Left forelimb (tissue), 1 donor: ENCODE results near the gene ALDH1A2.
A peak's percentile ranks its signal among the peaks of the same experiment; 100 is the strongest.
"Not testable (repeated sequence)": the region's sequence is repeated elsewhere in the genome, so short reads cannot be mapped to it uniquely, and the experiment has no call there.

Experiments used
- DNase-seq: peaks from one replicate; pipeline ENCODE4 v3.0.0-alpha.2; 2018; ENCODE audit warnings: low spot score

The ALDH1A2 gene

DNA sequence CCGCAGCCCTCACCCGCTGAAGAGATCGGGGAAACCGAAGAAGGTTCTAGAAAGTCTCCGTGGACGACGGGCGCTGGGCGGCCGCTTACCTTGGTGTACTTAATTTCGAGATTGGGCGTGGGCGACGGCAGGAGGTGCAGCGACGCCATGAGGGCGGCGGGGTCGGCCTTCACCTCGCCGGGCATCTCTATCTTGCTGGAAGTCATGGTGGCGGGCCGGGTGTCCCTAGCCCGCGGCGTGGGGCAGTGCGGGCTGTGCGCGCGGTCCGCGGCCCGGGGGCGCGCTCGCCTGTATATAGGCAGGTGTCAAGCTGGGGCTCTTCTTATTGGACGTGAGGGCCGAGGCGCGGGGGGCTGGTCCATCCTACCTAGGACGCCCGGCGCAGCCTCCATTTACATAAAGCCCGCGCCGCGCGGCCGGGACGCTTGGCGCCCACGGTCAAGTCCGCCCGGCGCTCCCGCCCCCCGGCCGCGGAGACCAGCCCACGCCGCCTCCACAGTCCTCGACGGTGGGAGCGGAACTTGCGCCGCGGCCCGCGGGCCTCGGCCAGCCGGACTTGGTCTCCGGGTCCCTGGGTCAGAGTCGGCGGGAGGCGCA is at the start of gene ALDH1A2:
Gene ALDH1A2, minus strand, starts transcription at position 267 of the 597 bp plus-strand sequence. Its CDS starts 61 bp downstream, at position 206.
- peak; percentile 65 for DNase-seq

DNA sequence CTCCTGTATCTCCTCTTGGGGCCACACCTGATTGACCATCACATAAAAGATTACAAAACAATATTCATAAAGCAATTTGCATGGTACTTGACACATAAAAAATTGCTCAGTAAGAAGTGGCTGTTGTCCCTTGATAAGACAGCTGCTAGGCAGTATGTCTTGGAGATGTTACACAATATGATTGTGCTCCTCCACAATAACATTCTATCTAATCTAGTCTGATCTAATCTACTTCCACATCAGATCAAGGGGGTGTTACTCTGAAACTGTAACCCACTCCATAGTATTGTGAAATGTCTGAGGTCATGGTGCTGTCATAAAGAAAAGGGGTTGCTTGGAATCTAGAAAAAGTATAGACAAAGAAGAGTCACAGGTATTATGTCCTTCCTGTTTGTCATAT is 49.3 kb upstream of the ALDH1A2 start:
- DNase-seq = no peak

DNA sequence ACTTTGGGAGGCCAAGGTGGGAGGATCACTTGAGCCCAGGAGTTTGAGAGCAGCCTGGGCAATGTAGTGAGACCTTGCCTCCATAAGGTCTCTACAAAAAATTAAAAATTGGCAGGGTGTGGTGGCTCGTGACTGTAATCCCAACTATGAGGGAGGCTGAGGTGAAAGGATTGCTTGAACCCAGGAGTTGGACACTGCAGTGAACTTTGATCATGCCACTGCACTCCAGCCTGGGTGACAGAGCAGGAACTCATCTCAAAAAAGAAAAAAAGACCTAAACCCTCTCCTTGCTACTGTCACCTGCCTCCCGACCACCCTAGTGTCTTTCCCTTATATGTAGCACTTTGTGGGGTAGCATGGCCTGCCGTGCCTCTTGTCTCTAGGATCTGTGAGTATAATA is 48.9 kb upstream of the ALDH1A2 start:
- DNase-seq = no peak

DNA sequence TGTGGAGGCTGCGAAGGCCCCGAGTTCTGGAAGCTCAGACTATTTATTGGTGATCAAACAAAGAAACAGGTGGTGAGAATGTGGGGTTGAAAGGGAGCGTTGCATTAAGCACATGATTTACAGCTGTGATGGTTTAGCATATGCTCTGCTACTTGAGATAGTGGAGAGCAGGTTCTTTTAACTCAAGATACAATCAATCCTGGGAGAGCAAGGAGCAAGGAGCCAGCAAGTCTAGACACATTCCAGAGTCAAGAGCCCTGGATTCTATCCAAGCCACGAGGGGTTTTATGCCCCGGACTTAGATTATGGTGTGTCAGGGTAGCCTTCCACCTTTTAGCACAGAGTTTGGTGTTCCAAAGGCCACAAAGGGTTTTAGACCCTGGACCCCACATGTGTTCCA is 47.8 kb upstream of the ALDH1A2 start:
- DNase-seq = not testable (repeated sequence)

DNA sequence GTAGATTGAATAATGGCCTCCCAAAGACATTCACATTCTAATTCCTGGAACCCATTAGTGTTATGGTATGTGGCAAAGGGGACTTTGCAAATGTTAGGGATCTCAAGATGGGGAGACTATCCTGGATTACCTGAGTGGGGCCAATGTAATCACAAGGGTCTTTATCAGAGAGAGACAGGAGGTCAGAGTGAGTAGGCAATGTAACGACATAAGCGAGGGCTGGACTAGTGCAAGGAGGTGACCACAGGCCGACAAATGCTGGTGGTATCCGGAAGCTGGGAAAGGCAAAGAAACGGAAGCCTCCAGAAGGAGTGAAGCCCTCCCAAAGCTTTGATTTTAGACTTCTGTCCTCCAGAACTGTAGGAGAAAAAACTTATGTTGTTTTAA is 46.2 kb upstream of the ALDH1A2 start:
- DNase-seq = no peak

DNA sequence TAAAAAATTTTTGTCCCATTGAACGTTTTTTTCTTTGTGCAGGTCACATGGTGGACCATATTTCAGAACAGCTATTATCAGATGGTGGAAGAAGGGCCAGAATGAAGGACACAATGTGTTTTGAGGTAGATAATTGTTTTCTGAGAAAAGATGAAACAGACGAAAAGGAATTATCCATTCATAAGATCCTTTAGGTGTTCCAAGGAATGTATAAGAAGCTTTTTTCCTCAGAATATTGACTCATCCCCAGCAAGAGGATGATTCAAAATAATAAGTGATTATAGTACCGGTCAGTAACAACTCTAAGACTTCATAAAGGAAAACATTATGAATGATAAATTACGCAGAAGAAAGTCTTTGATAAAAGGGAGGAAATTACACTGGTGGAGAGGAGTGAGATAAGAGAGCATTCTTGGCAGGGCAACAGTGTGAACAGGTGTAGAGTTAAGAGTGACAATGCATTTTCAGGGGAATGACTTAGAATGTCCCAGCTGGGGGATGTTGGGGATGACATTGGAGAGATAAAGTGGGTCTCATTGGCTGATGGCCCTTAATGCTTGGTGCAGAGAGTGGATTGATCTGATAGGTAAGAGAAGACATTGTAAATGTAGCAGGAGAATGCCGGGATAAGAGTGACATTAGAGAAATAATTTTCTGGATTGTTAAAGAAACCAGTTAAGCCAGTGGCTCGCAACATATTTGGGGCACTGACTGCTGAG is 45.6 kb upstream of the ALDH1A2 start:
- no peak for DNase-seq

DNA sequence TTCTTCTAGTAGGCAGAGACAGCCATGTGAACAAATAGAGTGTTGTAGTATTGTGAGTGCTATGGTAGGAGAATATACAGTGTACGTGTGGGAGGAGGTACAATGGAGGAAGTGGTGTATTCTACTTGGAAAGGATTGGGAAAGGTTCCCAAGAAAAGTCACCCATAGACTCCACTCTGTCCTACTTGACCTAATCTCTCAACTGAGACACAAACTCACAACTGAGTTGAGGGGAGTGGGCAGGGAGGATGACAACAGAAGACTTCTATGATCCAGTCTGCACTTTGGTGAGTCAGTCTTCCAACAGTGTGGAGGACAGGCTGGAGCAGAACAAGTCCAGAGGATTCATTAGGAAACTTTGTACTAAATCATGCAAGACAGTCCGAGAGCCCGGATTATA is 43.9 kb upstream of the ALDH1A2 start:
- DNase-seq = no peak

DNA sequence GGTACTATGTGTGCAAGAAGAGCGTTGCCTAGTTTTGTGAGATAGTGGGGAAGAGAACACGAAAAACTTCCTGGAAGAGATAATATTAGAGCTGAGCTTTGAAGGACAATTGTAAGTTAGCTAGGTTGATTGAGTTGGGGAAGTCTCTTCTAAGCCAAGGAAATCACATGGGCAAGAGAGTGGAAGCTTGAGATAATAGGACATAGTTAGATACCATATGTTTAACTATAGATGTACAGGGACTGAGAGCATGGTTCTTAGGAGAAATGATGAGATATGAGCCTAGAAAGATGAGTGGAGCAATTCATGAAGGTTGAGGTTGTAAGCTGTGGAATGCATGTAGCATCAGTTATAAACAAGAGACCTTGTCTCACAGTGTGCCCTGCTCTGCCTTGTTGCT is 42.6 kb upstream of the ALDH1A2 start:
- DNase-seq = no peak

DNA sequence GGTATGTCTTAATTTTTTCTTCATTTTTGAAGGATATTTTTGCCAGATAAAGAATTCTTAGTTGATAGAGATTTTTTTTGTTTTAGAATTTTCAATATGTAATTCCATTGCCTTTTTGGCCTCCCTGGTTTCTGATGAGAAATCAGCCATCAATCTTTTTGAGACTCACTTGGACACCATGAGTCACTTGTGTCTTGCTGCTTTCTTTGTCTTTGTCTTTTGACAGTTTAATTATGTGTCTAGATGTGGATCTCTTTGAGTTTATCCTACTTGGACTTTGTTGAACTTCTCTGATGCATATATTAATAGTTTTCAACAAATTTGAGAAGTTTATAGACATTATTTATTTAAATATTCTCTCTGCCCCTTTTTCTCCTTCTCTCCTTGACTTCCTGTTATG is 38.0 kb upstream of the ALDH1A2 start:
- no peak for DNase-seq

DNA sequence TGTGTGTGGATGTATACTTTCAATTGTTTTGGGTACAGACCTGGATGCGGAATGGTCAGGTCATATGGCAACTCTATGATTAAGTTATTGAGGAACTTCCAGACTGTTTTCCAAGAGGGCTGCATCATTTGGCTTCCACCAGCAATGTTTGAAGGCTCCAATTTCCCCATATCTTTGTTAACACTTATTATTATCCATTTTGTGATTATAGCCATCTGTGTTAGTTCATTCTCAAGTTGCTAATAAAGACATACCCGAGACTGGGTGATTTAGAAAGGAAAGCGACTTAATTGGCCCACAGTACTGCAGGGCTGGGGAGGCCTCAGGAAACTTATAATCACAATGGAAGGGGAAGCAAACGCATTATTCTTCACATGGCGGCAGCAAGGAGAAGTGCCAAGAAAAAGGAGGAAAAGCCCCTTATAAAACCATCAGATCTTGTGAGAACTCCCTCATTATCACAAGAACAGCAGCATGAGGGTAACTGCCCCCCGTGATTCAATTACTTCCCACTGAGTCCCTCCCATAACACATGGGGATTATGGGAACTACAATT is 31.1 kb upstream of the ALDH1A2 start:
- no peak for DNase-seq

DNA sequence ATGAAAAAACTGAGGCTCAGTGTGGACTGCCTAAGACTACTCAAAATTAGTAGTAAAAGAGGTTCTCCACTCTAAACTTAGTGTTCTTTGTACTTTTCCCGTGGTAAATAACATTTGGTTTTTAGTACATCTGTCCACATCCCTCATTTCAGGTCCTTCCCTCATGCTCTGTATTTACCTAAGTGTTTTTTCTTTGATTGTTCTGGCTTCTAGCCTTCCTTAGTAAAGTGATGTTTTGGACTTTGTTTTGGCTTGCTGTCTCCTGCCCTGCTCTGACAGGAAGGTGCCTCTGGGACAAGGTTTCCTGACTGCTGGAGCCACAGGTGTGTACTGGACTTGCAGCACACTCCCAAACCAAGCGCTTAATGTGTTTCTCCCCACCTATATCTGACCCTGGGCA is 29.9 kb upstream of the ALDH1A2 start:
- no peak for DNase-seq

DNA sequence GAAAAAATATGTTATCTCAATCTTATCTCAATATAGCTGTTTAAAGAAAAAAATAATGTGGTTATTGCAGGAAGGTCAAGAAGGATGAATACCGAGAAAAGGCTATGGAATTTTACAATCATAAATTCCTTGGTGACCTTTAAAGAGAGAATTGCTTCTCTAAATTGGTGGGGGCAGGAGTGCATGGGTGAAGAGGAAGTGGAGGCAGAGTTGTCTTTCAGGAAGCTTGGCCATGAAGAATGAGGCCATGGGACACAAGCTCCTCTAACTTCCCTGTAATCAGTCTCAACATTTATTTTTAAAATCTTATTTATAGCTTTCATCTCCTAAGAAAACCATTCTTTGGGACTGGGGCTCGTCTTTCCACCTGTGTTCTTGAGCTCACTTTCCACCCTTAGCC is 22.4 kb upstream of the ALDH1A2 start:
- no peak for DNase-seq

DNA sequence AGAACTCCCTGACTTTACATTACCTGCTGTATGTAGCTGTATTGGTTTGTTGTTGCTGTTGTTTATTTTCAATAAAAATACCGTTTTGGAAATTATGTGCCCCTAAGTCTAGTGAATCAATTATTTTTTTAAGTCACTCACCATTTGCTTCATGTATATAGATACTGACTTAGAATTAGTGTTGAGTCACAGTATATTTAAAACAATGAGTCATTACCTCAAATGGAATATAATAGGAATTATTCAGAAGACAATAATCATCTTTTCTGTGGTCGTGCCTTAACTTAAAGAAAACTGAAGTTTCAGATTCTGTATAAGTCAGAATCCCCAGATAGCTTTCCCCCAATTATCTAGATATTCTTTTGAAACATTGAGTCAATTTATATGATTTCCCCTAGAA is 21.0 kb upstream of the ALDH1A2 start:
- no peak for DNase-seq

DNA sequence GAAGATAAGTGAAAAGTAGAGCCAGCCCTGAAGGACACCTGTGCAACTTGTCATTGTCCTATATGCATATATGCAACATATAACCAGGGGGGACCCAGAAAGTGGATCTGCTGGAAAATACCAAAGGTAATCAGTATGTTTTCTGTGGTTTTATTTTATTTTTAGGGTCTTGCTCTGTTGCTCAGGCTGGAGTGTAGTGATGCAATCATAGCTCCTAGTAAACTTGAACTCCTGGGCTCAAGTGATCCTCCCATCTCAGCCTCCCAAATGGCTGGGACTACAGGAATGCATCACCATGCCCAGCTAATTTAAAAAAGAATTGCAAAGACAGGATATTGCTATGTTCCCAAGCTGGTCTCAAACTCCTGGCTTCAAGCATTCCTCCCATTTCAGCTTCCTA is 18.0 kb upstream of the ALDH1A2 start:
- no peak for DNase-seq

DNA sequence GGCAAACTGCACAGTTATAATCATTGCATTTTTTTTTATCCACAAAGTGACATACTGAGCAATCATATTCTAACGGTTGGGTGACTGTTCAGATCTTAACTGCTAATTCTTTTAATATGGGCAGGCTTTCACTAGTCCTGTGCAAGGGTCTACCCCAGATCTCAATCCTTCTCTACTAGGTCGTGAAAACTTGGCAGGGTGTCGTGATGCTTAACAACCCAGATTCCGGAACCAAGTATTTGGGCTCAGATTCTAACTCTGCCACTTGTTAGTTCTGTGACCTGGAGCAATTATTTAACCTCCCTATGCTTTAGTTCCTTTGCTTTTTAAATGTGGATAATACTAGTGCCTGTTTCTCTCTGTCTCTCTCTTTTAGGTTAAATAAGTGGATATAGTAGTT is 16.4 kb upstream of the ALDH1A2 start:
- DNase-seq = no peak

DNA sequence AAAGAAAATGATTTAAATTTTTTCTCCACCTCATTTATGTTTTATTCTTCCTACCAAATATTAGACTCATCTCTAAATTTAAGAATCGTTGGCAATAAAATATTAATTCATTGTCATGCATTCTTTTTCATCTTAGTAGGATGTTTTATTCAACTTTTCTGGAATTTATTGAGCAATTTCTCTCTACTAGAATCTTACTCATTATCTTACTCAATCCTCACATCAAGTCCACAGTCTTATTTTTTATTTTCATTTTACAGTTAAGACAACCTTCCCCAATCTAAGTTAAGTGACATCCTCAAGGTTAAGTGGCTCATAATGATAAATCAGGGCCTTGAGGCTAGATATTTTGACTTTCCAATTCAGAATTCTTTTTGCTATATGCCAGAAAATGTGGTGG is 15.9 kb upstream of the ALDH1A2 start:
- DNase-seq = no peak

DNA sequence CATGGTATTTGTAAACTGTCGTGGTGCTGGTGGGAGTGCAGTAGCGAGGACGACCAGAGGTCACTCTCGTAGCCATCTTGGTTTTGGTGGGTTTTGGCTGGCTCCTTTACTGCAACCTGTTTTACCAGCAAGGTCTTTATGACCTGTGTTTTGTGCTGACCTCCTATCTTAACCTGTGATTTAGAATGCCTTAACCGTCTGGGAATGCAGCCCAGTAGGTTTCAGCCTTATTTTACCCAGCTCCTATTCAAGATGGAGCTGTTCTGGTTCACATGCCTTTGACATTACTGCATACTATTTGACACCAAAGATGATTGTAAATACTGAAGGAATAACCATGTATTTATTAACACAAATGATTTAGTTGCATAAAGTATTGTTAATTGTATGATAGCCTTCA is 15.4 kb upstream of the ALDH1A2 start:
- not testable (repeated sequence) for DNase-seq

DNA sequence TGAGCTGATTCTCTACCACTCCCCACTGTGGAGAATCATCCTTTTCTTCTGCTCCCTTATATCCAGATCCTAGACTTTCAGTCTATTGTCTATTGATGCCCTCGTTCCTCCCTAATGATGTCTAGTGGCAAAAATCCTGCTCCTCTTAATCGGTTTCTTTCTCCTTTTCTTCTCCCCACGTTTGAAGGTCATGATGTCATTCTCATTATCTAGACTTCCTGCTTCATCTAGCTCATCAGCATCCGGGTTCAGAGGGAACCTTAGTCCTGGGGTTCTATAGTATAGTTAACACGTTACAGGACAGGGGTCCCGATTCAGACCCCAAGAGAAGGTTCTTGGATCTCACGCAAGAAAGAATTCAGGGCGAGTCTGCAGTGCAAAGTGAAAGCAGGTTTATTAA is 14.9 kb upstream of the ALDH1A2 start:
- DNase-seq = no peak

DNA sequence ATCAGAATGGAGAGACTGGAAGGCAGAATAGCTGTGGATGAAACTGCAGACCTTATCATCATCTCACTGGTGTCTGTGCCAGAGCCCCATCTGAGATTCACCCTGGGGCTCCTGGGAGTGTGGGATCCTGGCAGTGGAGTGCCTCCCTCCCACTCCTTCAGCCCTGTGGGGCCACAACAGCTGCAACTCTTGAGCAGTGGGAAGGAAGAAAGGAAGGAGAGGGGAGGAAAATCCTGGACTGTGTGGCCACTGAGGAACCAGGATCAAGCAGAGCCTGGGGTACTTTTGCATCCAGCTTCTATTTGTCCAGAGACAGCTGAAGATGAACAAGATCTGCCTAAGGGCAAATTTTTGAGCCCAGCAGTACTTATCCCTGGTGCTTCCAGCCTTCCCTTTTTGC is 13.1 kb upstream of the ALDH1A2 start:
- no peak for DNase-seq

DNA sequence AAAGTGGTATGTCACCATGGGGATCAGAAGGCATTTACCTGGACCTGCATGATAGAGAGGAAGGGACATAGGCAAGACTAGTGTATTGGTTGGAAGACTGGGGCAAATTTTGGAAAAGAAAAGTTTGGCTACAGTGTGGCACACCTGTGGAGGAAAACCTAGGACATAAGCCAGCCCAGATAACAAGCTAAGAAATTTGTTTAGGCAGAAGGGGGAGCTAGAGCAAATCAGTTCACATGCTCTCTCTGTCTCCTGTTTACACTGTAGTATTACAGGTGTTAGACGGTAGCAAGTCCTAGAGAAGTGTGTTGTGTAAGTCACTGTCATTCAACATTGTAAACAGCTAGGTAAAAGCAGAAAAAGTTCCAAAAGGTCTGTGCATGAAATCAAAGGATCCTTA is 11.9 kb upstream of the ALDH1A2 start:
- DNase-seq = no peak

DNA sequence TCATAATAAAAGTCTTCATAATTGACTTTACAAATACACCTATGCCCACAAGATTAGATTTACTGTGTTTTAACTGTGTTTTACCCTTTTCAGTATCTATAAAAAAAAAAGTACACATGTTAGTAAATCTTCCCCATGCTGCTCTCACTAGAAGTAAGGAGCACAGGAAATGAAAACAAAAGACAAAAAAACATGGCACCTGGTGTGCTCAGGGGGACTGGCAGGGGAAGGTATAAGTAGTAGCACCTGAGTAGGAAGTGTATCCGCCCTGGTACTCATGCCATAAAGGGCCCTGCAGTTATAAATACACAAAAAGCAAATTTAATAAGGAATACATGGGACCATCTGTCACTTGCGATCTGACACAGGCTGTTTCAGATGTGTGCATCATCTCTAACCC is 8.9 kb upstream of the ALDH1A2 start:
- no peak for DNase-seq

DNA sequence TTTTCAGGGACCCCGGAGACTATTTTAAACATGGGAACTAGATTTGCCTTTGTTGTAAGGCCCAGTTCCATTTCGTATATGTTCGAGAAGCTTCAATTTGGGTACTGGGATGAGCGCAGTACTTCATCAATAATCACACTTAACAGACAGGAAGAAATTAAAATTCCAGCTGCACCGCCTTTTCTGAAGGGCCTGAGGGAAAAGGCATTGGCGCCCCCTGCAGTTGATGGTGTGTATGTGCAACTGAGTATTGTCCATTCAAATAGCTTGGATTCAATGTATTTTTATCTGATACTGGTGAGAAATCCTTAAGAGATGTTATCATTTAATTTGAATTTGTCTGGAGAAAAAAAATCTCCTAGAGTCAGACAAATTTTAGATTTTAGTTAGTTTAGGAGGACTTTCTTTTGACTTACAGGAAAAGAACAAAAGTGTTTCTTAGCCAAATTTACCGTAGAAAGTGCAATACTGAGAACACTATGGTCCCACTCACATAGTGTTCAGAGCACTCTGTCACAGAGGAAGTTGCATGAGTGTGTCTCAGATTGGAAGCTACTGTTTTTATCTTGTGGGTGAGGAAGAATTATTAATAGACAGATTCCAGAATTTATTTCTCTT is 5.4 kb upstream of the ALDH1A2 start:
- peak; percentile 78 for DNase-seq

DNA sequence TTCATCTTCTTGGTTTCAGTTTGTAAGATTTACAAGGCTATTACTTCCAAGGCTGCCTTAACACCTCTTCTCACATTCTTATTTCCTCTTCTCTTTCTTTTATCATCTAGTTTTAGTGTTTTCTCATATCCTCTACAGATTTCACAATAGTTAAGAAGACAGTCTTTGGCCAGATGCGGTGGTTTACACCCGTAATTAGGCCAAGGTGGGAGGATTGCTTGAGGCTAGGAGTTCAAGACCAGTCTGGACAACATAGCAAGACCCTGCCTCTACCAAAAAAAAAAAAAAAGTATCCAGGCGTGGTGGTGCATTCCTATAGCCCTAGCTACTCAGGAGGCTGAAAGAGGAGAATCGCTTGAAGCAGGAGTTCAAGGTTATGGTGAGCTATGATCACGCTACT is 3.5 kb upstream of the ALDH1A2 start:
- DNase-seq = no peak
